Measurements from ENCODE around the gene THG1L. TPM values are rescaled to one million over a fixed set of nuclear protein-coding genes. Genes with fewer than 3 reads are reported as not detected.
"Not testable (repeated sequence)": the region's sequence is repeated elsewhere in the genome, so short reads cannot be mapped to it uniquely, and the experiment has no call there.

THG1L gene
- total RNA-seq, 1 donor from 2014 or later = 6.6 TPM

DNA sequence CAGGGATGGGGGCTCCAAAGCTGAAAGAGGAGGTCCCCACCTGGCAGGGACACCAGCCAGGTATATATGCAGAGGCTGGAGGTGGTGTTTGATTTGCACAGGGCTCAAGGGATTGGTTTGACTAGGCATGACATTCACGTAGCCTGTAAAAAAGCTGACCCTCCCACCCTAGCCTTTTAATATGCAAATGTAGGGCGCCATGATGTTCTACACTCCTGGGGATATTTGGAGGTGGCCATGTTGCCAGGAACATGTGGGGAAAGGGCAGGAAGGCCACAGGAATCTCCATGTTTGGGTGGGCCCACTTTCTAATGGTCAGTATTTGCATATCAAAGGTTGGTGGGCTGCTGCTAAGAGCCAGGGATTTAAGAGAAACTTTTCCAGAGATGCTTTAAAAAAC lies 12.0 kb upstream of the THG1L start:
- H3K27me3 ChIP-seq (ENCODE audit: low read depth) = no peaks in the 10 kb centered on the region
- TF ChIP-seq, protein P1, sequence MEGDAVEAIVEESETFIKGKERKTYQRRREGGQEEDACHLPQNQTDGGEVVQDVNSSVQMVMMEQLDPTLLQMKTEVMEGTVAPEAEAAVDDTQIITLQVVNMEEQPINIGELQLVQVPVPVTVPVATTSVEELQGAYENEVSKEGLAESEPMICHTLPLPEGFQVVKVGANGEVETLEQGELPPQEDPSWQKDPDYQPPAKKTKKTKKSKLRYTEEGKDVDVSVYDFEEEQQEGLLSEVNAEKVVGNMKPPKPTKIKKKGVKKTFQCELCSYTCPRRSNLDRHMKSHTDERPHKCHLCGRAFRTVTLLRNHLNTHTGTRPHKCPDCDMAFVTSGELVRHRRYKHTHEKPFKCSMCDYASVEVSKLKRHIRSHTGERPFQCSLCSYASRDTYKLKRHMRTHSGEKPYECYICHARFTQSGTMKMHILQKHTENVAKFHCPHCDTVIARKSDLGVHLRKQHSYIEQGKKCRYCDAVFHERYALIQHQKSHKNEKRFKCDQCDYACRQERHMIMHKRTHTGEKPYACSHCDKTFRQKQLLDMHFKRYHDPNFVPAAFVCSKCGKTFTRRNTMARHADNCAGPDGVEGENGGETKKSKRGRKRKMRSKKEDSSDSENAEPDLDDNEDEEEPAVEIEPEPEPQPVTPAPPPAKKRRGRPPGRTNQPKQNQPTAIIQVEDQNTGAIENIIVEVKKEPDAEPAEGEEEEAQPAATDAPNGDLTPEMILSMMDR (IDR thresholded peaks at IDR 0.05; ENCODE audit: borderline replicate concordance) = no peak
- H3K4me3 ChIP-seq = no peak overlapping the region
- H3K36me3 ChIP-seq = no peaks in the 10 kb centered on the region
- peaks cover 3% of the 10 kb centered on the region for H3K9me3 ChIP-seq (replicated peaks)
- H3K4me1 ChIP-seq = peaks cover 8% of the 10 kb centered on the region
- no peak overlapping the region for H3K27ac ChIP-seq (replicated peaks)
- intact Hi-C loops (cut with micrococcal nuclease) = loop anchor here (2.0 kb wide), 1 partner anchor 286 kb away; no protein-coding TSS in a partner anchor
- no peak for DNase-seq

DNA sequence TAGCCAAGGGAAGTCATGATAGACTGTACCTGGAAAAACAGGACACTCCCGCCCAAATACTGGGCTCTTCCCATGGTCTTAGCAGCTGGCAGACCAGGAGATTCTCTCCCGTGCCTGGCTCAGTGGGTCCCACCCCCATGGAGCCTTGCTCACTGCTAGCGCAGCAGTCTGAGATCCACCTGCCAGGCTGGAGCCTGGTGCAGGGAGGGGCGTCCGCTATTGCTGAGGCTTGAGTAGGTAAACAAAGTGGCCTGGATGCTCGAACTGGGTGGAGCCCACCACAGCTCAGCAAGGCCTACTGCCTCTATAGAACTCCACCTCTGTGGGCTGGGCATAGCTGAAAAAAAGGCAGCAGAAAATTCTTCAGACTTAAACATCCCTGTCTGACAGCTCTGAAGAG lies 10.1 kb upstream of the THG1L start:
- Histone ChIP-seq H3K4me3 (no peak overlapping the region), H3K36me3 (no peaks in the 10 kb centered on the region), H3K4me1 (peaks cover 8% of the 10 kb centered on the region), H3K9me3 (replicated peaks) (peaks cover 3% of the 10 kb centered on the region), H3K27me3 (ENCODE audit: low read depth) (no peaks in the 10 kb centered on the region), H3K27ac (replicated peaks) (no peak overlapping the region)
- intact Hi-C loops (cut with micrococcal nuclease) = no loop called here
- TF ChIP-seq, protein P1 (IDR thresholded peaks at IDR 0.05; ENCODE audit: borderline replicate concordance) = no peak
- no peak for DNase-seq

DNA sequence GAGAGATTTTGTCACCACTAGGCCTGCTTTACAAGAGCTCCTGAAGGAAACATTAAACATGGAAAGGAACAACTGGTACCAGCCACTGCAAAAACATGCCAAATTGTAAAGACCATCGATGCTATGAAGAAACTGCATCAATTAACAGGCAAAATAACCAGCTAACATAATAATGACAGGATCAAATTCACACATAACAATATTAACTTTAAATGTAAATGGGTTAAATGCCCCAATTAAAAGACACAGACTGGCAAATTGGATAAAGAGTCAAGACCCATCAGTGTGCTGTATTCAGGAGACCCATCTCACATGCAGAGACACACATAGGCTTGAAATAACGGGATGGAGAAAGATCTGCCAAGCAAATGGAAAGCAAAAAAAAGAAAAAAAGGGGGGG lies 8.3 kb upstream of the THG1L start:
- DNase-seq; H3K27ac ChIP-seq (replicated peaks); H3K36me3 ChIP-seq; H3K4me3 ChIP-seq; H3K27me3 ChIP-seq (ENCODE audit: low read depth); intact Hi-C loops (cut with micrococcal nuclease); H3K4me1 ChIP-seq; H3K9me3 ChIP-seq (replicated peaks): not testable (repeated sequence)

DNA sequence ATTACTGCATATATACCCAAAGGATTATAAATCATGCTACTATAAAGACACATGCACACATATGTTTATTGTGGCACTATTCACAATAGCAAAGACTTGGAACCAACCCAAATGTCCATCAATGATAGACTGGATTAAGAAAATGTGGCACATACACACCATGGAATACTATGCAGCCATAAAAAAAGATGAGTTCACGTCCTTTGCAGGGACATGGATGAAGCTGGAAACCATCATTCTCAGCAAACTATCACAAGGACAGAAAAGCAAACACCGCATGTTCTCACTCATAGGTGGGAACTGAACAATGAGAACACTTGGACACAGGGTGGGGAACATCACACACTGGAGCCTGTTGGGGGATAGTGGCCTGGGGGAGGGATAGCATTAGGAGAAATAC lies 4.6 kb upstream of the THG1L start:
- intact Hi-C loops (cut with micrococcal nuclease); H3K36me3 ChIP-seq; H3K4me1 ChIP-seq; H3K4me3 ChIP-seq; DNase-seq; H3K27me3 ChIP-seq (ENCODE audit: low read depth); H3K27ac ChIP-seq (replicated peaks); H3K9me3 ChIP-seq (replicated peaks): not testable (repeated sequence)

DNA sequence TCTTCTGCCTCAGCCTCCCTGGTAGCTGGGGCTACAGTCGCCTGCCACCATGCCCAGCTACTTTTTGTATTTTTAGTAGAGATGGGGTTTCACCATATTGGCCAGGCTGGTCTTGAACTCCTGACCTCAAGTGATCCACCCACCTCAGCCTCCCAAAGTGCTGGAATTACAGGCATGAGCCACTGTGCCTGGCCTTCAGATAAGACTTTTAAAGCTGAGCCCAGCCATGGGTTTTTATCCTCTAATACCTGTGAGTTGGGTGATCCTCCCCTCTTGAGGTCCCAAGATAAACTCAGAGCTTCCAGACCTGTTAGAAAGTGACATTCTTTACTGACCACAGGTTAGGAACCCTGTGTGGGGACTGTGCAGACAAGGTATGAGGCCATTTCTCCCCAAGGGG lies 3.4 kb upstream of the THG1L start:
- H3K36me3 ChIP-seq; H3K9me3 ChIP-seq (replicated peaks); H3K27me3 ChIP-seq (ENCODE audit: low read depth); DNase-seq; H3K4me3 ChIP-seq; intact Hi-C loops (cut with micrococcal nuclease); H3K27ac ChIP-seq (replicated peaks): not testable (repeated sequence)
- H3K4me1 ChIP-seq = peaks cover 11% of the 10 kb centered on the region

DNA sequence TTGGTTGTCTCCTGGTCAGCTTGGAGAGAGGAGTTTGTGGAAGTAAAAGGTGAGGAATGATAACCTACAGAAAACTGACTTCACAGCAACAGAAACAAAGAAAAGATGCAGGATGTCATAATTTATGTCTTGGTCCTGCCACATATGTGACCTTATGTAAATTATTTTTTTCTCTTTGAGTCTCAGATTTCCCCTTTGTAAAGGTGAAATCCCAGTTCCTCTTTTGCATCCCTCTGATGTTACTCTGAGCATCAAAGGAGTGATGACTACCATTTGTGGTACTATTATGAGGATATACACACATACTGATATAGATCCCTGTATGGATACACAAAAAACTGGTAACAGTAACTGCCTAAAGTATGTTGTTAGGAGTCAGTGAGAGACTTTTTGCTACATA lies 1.4 kb upstream of the THG1L start:
- Histone ChIP-seq H3K9me3 (replicated peaks) (no peaks in the 10 kb centered on the region), H3K4me3 (no peak overlapping the region), H3K36me3 (peaks cover 12% of the 10 kb centered on the region), H3K27me3 (ENCODE audit: low read depth) (no peaks in the 10 kb centered on the region), H3K4me1 (peaks cover 11% of the 10 kb centered on the region), H3K27ac (replicated peaks) (no peak overlapping the region)
- intact Hi-C loops (cut with micrococcal nuclease) = no loop called here
- no peak for DNase-seq
- TF ChIP-seq, protein P1 (IDR thresholded peaks at IDR 0.05; ENCODE audit: borderline replicate concordance) = no peak

DNA sequence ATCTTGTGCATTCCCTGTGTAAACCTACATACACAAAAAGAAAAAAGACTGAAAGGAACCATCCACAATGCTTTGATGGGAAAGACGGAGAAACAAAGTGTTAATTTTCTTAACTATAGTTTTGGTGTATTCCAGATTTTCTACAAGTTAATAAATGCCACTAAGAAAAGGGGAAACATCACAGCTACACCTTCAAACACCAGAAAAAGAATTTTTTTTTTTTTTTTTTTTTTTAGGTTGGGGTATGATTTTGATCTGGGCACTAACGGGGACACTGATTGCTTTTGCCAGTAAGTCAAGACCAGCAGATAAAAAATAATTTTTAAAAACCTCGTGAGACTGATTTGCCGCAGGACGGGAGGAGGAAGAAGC lies 334 bp upstream of the THG1L start:
- H3K4me3 ChIP-seq = peak overlapping the region; percentile 81
- DNase-seq = no peak
- peak overlapping the region; percentile 96 for H3K27ac ChIP-seq (replicated peaks)
- TF ChIP-seq, protein P1 (IDR thresholded peaks at IDR 0.05; ENCODE audit: borderline replicate concordance) = no peak
- no peaks in the 10 kb centered on the region for H3K27me3 ChIP-seq (ENCODE audit: low read depth)
- intact Hi-C loops (cut with micrococcal nuclease) = no loop called here
- peaks cover 20% of the 10 kb centered on the region for H3K36me3 ChIP-seq
- no peaks in the 10 kb centered on the region for H3K9me3 ChIP-seq (replicated peaks)
- H3K4me1 ChIP-seq = peaks cover 11% of the 10 kb centered on the region
